Measurements from ENCODE around the gene STXBP3. TPM values are rescaled to one million over a fixed set of nuclear protein-coding genes. Genes with fewer than 3 reads are reported as not detected.

The STXBP3 gene
- total RNA-seq, 1 experiment from 2014 or later: 24.4 TPM

DNA sequence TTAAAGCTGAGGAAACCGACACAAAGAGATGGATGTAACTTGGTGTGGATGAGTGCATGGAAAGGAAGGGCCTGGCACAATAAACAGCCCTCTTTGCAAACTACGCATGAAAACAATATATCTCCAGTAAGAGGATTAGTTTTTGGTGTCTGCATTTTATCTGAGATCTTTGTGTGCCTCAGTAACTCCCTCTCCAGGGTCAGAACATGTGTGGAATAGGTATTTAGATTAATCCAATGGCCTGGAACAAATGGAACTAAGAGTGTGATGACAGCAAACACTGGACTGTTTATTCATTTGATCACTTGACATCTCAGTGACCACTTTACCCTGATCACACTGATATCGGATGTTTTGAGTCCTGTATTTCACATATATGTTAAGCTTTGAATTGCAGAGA is 65.1 kb downstream of the STXBP3 start:
- ChIA-PET POLR2A (ENCODE audit: low non-redundant PET) (no interaction called here), CTCF (no interaction called here)
- Histone ChIP-seq H3K27me3 (replicated peaks; ENCODE audit: insufficient read depth, low read depth, low read length, poor library complexity) (no peaks in the 10 kb centered on the region), H3K4me3 (ENCODE audit: low read depth, low read length, poor library complexity, severe bottlenecking) (no peak overlapping the region), H3K4me1 (ENCODE audit: insufficient read depth, low read length, poor library complexity, severe bottlenecking) (peaks cover 28% of the 10 kb centered on the region), H3K9me3 (ENCODE audit: low read depth, low read length, poor library complexity, severe bottlenecking) (no peaks in the 10 kb centered on the region), H3K36me3 (ENCODE audit: insufficient read depth, low read length, poor library complexity, severe bottlenecking) (no peaks in the 10 kb centered on the region), H3K27ac (ENCODE audit: low read depth, low read length, poor library complexity, severe bottlenecking) (no peak overlapping the region)
- no peak for DNase-seq (ENCODE audit: low spot score)
- TF ChIP-seq CTCF (conservative IDR thresholded peaks at IDR 0.05; ENCODE audit: low read depth, low read length) (no peak), EZH2 (IDR thresholded peaks at IDR 0.05; ENCODE audit: borderline replicate concordance, low read depth, low read length, poor library complexity, severe bottlenecking) (no peak)
- intact Hi-C loops (cut with micrococcal nuclease; ENCODE audit: unreplicated experiment): no loop called here
- no TSS peak for BruUV-seq (replicated peaks)

- TF ChIP-seq CTCF (conservative IDR thresholded peaks at IDR 0.05; ENCODE audit: low read depth, low read length) (no peak), EZH2 (IDR thresholded peaks at IDR 0.05; ENCODE audit: borderline replicate concordance, low read depth, low read length, poor library complexity, severe bottlenecking) (no peak)
- H3K4me1 ChIP-seq (ENCODE audit: insufficient read depth, low read length, poor library complexity, severe bottlenecking): peaks cover 30% of the 10 kb centered on the region
- H3K9me3 ChIP-seq (ENCODE audit: low read depth, low read length, poor library complexity, severe bottlenecking): no peaks in the 10 kb centered on the region
- POLR2A ChIA-PET (ENCODE audit: low non-redundant PET): no interaction called here
- intact Hi-C loops (cut with micrococcal nuclease; ENCODE audit: unreplicated experiment): no loop called here
- H3K27ac ChIP-seq (ENCODE audit: low read depth, low read length, poor library complexity, severe bottlenecking): no peak overlapping the region
- H3K4me3 ChIP-seq (ENCODE audit: low read depth, low read length, poor library complexity, severe bottlenecking): no peak overlapping the region
- BruUV-seq (replicated peaks): no TSS peak
- CTCF ChIA-PET: no interaction called here
- H3K36me3 ChIP-seq (ENCODE audit: insufficient read depth, low read length, poor library complexity, severe bottlenecking): no peaks in the 10 kb centered on the region
- no peaks in the 10 kb centered on the region for H3K27me3 ChIP-seq (replicated peaks; ENCODE audit: insufficient read depth, low read depth, low read length, poor library complexity)
- DNase-seq (ENCODE audit: low spot score): no peak
Observed at GRCh38 chr1:108813326-108813725, 66.9 kb downstream of the STXBP3 start.

GRCh38 chr1:108814343-108815125 is 68.1 kb downstream of the STXBP3 start:
- Histone ChIP-seq H3K4me3 (ENCODE audit: low read depth, low read length, poor library complexity, severe bottlenecking) (no peak overlapping the region), H3K36me3 (ENCODE audit: insufficient read depth, low read length, poor library complexity, severe bottlenecking) (no peaks in the 10 kb centered on the region), H3K9me3 (ENCODE audit: low read depth, low read length, poor library complexity, severe bottlenecking) (no peaks in the 10 kb centered on the region), H3K27ac (ENCODE audit: low read depth, low read length, poor library complexity, severe bottlenecking) (peak overlapping the region; percentile 14), H3K27me3 (replicated peaks; ENCODE audit: insufficient read depth, low read depth, low read length, poor library complexity) (no peaks in the 10 kb centered on the region), H3K4me1 (ENCODE audit: insufficient read depth, low read length, poor library complexity, severe bottlenecking) (peaks cover 30% of the 10 kb centered on the region)
- POLR2A ChIA-PET (ENCODE audit: low non-redundant PET): no interaction called here
- intact Hi-C loops (cut with micrococcal nuclease; ENCODE audit: unreplicated experiment): no loop called here
- CTCF ChIA-PET: interaction anchor here (0.6 to 1.1 kb wide), 2 partner anchors 20 to 1303 kb away, joined by 4 to 9 read pairs; no protein-coding TSS in a partner anchor
- BruUV-seq (replicated peaks): no TSS peak
- DNase-seq (ENCODE audit: low spot score): peak; percentile 80
- TF ChIP-seq EZH2 (IDR thresholded peaks at IDR 0.05; ENCODE audit: borderline replicate concordance, low read depth, low read length, poor library complexity, severe bottlenecking) (no peak), CTCF (conservative IDR thresholded peaks at IDR 0.05; ENCODE audit: low read depth, low read length) (no peak)

Measured in A673 (cell line).